HG02588 (cell line): ENCODE results near the gene PTPRT.
A peak's percentile ranks its signal among the peaks of the same experiment; 100 is the strongest.

Source experiments
- ATAC-seq: cut with Tn5 transposase; IDR thresholded peaks from one replicate; pipeline ENCODE4 v1.9.1; 2021; ENCODE audit warnings: mild to moderate bottlenecking, moderate library complexity; ENCODE audit not compliant: unreplicated experiment

The PTPRT gene

DNA sequence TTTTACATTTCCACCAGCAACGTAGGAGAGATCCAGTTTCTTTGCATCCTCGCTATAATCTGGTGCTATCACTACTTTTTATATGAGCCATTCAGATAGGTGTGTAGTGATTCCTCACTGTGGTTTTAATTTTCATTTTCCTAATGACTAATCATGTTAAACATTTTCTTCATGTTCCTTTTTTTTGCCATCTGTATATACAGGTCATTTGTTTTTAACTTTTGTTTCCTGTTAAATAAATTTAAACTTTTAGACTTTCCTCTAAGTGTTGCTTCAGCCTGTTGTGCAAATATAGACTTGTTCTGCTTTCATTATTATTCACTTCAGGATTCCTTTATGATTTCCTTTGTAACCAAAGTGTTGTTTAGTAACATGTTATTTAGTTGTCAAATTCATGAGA lies 697.4 kb downstream of the PTPRT start:
- no peak for ATAC-seq

DNA sequence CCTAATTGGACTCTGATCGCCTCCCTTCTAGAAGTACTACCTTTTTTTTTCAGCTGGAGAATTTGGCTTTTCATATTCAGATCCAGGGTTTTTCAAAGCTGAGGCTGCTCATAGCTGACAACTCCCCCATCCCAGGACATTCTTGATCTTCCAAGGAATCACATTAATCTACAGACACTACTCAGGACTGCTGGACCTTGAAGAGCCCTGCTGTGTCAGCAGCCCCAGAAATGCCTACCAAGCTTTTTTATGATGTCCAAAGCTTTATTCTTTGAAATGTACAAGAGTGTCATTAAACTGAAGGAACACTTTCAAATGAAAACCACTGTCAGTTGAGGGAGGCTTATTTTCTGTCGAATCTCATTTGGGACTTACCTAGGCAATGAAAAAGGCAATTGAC lies 704.1 kb downstream of the PTPRT start:
- ATAC-seq = no peak

DNA sequence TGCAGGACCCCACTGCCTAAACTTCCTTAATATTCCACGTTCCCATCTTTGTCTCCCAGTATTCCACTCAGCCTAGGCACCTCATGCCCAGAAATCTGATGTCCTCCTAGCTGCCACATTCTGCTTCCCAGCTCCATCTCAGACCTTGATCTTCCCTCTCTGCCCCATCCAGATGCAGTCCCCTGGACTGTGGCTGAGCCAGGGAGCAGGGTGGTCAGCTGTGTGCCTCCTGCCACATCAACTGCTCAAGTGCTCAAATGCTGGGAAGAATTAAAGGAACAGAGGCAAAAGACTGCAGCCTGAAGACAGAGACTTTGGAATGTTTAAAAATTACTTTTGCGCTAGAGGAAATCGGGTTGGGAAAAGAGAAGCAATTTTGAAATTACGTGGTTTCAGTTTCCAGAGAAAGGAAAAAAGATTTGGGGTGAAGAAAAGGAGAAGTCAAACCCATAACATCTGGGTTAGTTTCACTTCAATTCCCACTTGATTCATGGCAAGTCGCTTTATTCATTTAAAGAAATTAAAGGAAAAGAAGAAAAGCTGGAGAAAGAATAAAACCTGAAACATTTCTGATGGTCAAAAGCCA lies 704.8 kb downstream of the PTPRT start:
- ATAC-seq = no peak

DNA sequence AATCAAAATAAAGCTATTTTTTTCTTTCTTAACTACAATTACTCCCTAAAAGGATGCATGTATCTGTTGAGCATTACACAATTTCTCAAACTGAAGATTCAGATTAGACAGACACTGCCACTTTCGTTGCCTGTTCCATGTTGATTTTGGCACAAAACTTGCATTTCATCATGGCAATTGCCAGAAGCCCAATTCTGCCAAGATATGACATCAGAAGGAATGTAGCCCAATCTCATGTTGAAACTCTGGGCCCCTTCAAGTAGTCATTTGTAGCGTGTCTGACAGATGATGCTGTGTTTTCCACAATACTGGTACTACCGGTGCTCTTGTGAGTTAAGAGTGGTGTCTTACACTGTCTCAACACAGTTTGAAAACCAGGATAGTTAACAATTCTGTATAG lies 705.4 kb downstream of the PTPRT start:
- no peak for ATAC-seq

DNA sequence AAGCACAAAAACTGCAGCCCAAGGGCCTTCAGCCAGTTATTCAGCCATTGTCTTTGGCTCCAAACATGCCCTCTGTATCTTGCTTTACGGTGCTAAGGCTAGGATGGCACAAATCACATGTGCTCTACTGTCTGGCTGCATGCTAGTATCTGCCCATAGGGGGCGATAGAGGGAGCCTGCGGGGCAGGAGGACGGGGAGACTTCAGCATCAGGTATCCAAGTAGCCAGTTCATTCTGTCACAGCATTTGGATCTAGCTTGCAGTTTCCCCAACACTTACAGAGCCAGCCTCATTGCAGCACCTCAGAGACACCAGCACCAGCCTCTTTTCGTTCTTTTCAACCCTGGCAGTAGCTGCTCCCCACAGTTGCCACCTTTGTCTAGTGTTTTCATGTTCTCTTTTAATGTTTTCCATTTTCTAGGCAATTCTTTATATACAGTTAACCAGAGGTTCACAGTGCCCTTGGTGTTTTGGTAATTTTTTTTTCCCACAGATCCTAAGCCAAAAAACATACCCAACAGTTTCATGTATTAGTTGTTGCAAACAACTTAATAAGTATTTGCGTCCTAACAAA lies 705.9 kb downstream of the PTPRT start:
- no peak for ATAC-seq

DNA sequence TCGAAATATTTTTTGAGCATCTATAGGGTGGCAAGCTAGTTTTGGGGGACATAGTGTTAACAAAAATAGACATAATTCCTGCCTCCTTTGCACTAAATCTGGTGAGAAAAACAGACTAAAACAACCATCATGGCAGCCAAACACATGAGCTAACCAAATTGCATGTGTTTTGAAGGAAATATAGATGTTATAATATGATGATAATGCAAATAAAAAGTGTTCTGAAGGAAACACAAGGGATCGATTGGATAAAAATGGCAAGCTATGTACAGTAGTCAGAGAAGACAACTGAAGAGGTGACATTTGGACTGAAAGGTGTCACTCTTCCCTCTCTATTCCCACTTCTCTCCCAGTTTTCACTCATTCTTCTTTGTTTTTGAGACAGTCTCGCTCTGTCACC lies 706.9 kb downstream of the PTPRT start:
- no peak for ATAC-seq

DNA sequence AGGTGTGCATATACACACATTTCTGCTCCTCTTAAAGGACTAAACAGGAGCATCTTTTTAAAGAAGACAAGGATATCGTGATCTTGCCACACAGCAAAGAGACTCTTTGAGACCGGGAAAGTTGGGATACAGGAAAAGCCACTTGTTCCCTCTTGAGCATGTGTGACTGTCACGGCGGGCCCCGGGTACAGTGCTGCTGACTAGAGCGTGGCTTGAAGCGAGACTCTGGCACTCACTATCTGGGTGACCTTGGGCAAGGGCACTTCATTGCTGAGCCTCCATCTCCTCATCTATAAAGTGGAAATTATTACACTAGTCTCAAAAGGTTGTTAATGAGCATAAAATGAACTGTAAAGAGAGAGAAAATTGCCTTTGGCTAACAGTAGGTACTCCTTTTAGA lies 713.9 kb downstream of the PTPRT start:
- no peak for ATAC-seq

DNA sequence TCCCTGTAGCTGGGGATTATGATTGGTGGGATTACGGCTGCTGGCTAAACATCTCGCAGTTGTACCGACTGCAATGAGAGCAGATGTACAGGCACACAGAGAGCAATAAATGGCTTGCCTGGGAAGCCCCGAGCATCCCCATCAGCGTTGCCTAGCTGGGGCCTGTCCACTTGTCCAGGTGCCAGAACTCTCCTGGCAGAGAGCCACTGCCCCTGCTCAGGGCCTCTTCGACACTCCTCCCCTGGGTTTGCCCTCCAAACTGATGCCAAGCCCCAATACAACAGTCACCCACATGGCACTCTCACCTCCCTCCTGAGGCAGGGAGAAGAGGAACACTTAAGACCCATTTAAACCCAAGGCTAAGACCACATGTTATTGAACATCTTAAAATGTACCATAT lies 715.1 kb downstream of the PTPRT start:
- ATAC-seq = no peak

DNA sequence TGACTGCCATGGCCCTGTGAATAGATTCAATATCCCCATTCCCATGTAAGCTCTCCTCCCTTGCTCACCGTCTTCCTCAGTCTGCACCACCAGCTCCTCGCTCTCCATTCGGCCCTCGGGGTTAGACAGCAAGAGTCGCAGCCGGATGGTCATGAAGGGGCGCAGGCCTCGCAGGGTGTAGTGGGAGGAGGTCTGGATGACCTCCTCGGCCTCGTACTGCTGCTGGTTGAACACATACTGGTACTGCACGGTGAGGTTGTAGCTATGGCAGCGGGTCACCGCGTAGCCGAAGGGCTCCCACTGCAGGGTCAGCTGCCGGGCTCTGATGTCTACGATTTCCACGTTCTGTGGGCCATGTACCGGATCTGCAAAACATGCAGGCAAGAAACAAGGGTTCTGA lies 717.5 kb downstream of the PTPRT start:
- ATAC-seq = no peak

DNA sequence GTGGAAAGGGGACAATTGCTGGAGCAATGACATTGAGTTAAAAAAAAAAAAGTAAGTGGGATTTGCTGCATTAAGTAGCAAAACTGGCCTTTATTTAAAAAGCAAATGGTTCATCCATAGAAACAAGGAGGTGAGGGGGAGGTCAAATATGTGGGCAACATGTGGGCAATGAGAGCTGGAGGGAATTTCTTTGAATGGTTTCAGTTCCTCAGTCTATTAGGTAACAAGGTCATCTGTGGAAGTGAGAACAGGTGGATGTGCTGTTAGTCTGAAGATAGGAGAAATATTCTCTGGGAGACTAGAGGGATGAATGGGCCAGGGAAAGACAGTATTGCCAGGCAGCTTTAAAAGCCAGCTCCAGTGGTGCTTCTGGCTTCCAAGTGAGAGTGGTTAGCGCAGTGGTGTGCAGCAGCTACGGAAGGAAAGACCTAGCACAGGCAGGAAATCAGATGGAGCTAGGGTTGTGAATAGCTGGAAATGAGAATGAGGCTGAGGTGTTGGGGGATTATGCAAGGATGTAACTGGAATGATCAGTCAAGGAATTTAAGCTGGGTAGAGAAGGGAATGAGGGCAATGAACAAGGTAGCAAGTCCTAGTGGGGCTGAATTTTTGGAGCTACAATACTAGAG lies 727.6 kb downstream of the PTPRT start:
- no peak for ATAC-seq

DNA sequence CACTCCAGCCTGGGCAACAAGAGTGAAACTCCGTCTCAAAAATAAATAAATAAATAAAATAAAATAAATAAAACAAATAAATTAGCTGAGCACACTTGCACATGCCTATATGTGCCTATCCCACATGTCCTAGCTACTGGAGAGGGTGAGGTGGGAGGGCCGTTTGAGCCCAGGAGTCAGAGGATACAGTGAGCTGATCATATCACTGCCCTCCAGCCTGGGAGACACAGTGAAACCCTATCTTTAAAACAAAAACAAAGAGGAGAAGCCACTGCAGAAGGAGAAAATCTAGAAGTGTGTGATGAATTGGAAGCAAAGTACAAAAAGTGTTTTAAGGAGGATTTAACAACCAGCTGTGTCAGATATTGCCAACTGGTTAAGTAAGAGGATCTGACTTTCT lies 728.4 kb downstream of the PTPRT start:
- ATAC-seq = no peak

DNA sequence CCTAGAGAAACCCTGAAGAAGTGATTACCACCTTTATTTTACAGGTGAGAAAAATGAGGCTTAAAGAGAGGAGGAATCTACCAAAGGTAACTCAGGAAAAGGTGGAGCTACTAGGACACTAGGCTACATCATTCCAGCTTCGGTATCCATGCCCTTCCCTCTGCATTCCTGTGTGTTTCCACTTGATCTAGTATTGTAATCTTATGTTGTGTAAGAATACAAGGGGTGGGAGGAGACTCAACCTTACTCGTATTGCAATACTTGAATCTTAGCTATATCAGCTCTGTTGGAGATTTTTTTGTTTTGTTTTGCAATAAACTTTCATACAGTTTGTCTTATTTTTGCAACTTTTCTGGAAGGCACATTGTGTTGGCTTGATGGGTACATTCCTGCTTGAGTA lies 742.4 kb downstream of the PTPRT start:
- no peak for ATAC-seq

DNA sequence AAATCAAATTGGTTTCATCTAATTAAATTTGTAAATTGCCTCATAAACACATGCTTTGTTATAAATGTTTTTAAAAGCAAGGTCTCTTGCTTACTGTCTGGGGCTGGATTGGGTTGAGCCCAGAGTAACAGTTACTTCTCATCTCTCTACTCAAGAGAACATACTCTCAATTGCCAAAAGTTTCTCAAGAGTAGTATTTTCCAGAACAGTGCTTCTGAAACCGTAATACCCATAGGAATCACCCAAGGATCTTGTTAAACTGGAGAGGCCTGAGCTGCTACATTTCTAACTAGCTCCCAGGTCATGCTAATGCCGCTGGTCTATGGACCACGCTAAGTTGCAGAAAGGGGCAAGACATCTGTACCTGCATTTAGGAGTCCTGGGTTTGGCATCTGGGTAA lies 744.9 kb downstream of the PTPRT start:
- no peak for ATAC-seq

DNA sequence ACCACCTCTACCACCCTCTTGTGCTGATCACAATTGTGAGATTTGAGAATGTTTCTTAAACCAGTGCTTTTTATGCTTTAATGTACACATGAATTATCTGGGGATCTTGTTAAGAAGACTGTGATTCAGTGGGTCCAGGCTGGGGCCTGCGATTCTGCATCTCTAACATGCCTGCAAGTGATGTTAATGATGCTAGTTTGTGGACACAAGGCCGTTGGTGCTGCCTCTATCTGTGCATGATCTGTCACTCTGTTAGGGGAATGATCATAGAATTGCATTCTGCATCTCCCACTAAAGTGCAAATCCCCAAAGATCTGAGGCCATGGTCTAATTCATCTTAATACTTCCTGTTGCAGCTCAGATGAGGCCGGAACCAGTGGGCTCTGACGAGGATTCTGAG lies 746.5 kb downstream of the PTPRT start:
- ATAC-seq = no peak

DNA sequence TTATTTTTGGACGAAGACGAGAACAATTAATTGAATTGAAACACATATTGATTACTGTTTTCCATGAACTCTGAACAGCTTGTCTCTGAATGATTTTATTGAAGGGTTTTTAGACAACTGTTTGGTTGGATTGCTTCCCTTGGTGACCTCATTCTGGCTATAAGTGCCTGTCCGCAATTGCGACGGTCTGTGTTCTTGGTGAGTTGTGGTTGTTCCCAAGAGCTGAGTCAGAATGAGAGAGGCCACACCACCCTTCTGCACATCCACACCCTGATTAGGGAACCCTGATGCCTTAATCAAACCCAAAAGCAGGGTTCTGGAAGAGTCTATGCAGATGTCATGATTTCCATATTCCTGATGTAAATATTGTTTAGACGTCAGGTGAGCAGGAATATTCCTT lies 747.0 kb downstream of the PTPRT start:
- ATAC-seq = no peak

DNA sequence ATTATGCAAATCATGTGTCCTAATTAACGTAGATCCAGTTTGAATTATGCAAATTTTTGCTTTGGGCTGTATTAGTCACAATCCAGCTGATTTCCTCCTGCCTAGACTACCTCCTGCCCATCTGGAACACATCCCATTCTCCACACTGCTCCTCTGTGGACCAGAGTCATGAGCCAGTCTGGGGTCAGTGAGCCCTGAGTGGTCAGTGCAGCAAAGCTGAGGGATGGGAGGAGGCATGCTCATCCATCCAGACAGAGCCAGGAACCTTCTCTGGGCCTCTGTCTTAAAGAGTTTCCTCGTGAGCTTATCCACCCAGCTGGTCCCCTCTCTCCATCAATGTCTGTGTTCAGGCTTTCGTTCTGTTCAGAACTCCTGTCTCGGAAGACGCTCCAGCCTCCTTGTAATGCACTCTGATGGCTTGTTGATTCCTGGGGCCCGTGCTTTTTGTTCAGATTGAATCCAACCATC lies 747.8 kb downstream of the PTPRT start:
- no peak for ATAC-seq

DNA sequence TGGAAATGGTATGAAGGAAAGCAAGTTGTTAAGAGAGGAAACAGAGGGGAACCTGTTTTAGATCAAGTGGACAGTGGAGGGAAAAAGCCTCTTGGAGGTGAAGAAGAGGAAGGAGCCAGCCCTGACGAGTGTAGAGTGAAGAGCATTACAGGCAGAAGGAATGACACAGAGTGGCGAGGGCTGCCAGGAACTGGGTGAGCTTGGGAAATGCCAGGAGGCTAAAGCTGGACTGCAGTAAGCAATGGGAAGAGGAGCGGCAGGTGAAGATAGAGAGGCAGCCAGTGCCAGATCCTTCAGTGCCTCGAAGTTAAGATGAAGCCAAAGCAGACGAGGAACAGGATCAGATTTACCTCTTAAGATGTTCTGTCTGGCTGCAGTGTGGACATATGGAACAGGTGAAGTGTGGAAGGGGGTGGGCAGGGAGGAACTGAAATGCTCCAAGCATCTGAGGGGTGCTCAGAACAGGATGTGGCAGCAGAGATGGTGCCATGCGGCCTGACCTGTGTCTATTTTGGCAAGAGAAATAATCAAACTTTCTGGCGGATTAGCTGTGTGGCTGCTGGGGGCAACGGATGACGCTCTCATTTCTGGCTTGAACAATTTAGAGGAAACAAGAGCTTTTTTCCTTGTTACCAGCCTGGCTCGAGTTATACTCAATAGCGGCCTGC lies 748.4 kb downstream of the PTPRT start:
- ATAC-seq = no peak

DNA sequence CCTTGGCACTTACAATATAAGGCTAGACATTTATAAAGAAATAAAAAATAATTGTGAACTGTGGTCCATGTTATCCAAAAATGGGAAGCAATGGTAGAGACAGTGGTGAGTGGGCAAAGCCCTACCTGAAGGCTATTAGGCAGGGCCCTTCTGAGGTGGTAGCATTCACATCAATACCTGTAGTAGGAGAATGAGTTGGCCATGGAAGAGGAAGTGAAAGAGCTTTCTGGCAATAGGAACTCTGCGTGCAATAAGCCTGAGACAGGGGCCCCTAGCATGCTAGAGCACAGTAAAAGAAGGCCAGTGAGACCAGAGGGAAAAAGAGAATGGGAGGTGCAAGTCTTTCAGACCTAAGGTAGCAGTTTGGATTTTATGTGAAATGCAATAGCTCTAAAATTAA lies 754.5 kb downstream of the PTPRT start:
- ATAC-seq = peak; percentile 88

DNA sequence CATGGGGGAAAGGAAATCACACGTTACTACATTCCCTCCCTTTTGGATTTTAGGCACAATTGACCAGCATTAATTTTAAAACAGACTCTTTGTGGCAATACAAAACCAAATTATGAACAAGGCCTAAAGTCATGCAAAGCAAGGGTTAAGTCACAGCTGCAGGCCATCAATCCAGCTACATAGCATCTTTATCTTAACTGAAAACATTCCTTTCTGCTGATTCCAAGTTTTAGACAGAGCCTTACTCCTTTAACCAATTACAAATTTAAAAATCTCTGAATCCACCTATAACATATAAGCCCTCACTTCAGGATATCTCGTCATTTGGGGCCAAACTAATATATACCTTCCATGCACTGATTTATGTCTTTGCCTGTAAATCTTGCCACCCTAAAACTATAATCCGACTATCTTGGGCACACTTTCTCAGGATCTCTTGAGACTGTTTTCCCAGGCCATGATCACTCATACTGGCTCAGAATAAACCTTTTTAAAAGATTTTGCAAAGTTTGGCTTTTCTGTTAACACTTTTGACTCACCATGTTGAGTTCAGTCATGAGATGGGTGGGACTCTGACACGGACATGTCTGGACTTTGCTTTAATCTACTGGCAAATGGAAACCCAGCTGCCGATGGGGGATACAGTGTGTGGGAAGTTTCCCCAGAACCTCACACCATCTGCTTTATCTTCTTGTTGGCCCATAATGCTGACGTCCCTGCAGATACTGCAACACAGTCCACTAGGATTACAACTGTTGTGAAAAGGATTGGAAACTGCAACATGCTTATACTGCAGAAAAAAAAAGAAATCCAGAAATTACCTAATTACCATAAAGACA lies 757.0 kb downstream of the PTPRT start:
- no peak for ATAC-seq

DNA sequence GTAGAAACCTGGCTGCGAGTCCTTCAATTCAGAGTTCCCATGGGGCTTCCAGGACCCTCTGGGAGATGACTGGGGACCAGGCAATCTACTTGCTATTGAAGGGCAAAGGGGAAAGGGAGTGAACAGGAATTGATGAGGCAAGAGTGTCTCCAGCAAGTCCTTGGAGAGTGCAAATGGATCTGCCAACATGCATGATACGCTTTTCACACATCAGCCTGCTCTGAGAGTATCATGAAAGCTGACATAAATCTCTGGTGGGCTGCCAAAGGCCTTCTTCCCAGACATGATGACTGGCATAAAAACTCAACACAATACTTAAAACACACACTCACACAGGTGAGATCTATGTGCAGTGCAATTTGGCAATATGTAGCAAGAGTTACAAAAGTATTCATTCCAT lies 759.1 kb downstream of the PTPRT start:
- ATAC-seq = no peak

DNA sequence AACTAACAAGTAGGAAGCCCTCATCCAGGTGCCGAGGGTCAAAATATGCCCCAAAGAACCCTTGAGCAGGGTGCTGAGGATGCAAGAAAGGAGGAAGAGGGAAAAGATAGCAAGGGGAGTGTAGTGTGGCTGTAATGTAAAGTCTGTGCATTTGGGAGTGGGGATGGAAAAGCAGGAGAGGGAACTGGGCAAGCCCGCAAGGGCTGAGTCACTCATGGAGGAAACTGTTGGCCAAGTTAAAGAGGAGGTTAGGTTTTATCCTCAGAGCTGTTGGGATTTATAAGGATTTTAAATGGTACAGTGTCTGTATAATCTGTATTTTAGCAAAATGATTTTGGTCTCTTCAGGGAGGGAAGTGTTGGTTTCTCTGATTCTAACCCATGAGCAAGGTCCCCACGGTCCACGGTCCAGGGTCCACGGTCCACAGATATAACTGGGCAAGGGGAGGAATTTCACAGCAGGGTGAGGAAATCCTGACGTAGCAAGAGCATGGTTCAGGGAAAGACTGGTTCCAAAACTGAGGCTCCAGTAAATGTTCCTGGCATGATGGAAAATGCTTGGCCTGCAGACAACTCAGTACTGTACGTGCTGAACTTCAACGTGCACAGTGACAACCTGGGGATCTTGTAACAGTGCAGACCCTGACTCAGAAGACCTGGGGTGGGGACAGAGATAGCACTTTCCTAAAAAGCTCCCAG lies 759.8 kb downstream of the PTPRT start:
- ATAC-seq = no peak
